Neural cell (in vitro differentiated cells): Measurements from ENCODE around the gene BSX. TPM values are rescaled to one million over a fixed set of nuclear protein-coding genes. Genes with fewer than 3 reads are reported as not detected.

Experiments used
- H2AFZ ChIP-seq: fragments of 200-600, 300-800 bp; sonication (generic), shearing (Covaris generic); 2 replicates; pipeline ENCODE4 v1.6.0; 2014; ENCODE audit warnings: low read depth, mild to moderate bottlenecking, antibody characterized with exemption, low read length, moderate library complexity
- H3F3A ChIP-seq: fragments of 200-600 bp; shearing (Covaris generic); 2 replicates; pipeline ENCODE4 v1.6.1; 2016; ENCODE audit warnings: mild to moderate bottlenecking, moderate library complexity, mixed read lengths, antibody characterized with exemption, low read length; ENCODE audit not compliant: insufficient read depth, poor library complexity, severe bottlenecking
- H3K27ac ChIP-seq: fragments of 200-600, 300-800 bp; sonication (generic), shearing (Covaris generic); 2 replicates; pipeline ENCODE4 v1.5.1; 2014; ENCODE audit warnings: mild to moderate bottlenecking, low read length, moderate library complexity
- H3K27me3 ChIP-seq: fragments of 300-800, 200-600 bp; sonication (generic), shearing (Covaris generic); 2 replicates; pipeline ENCODE4 v1.6.0; 2014; ENCODE audit warnings: mild to moderate bottlenecking, low read depth, low read length, moderate library complexity; ENCODE audit not compliant: insufficient read depth
- H3K36me3 ChIP-seq: fragments of 300-800, 200-600 bp; sonication (generic), shearing (Covaris generic); 2 replicates; pipeline ENCODE4 v1.5.1; 2014; ENCODE audit warnings: mild to moderate bottlenecking, antibody characterized with exemption, low read length, moderate library complexity; ENCODE audit not compliant: insufficient read depth
- H3K4me2 ChIP-seq: fragments of 300-800, 200-600 bp; sonication (generic), shearing (Covaris generic); 2 replicates; pipeline ENCODE4 v1.6.0; 2014; ENCODE audit warnings: mild to moderate bottlenecking, low read length
- H3K4me3 ChIP-seq: fragments of 300-800, 200-600 bp; sonication (generic), shearing (Covaris generic); 2 replicates; pipeline ENCODE4 v1.5.1; 2014; ENCODE audit warnings: mild to moderate bottlenecking, low read length, moderate library complexity
- H3K79me2 ChIP-seq: fragments of 200-600 bp; shearing (Covaris generic); replicated peaks from 2 replicates; pipeline ENCODE4 v1.6.0; 2014; ENCODE audit warnings: mild to moderate bottlenecking, low read length, moderate library complexity; ENCODE audit not compliant: insufficient read depth
- H3K9ac ChIP-seq: fragments of 300-800, 200-600 bp; sonication (generic), shearing (Covaris generic); 2 replicates; pipeline ENCODE4 v1.6.1; 2016; ENCODE audit warnings: mild to moderate bottlenecking, low read length, mixed read lengths
- H3K9me2 ChIP-seq: fragments of 200-600 bp; shearing (Covaris generic); 2 replicates; pipeline ENCODE4 v1.6.1; 2016; ENCODE audit warnings: mild to moderate bottlenecking, low read length, mixed read lengths; ENCODE audit not compliant: insufficient read depth
- H3K9me3 ChIP-seq: fragments of 200-600, 300-800 bp; sonication (generic), shearing (Covaris generic); 2 replicates; pipeline ENCODE4 v1.6.1; 2016; ENCODE audit warnings: mild to moderate bottlenecking, mixed run types, low read length, moderate library complexity, mixed read lengths
- H4K20me1 ChIP-seq: fragments of 200-600 bp; shearing (Covaris generic); 2 replicates; pipeline ENCODE4 v1.6.1; 2016; ENCODE audit warnings: mild to moderate bottlenecking, mixed run types; ENCODE audit not compliant: insufficient read depth
- CTCF ChIP-seq: fragments of 450-650 bp; IDR thresholded peaks from 2 replicates; pipeline ENCODE4 v1.5.1; 2014; ENCODE audit warnings: antibody characterized with exemption, mild to moderate bottlenecking, moderate library complexity; ENCODE audit not compliant: poor library complexity, severe bottlenecking
- EP300 ChIP-seq: fragments of 450-650 bp; conservative IDR thresholded peaks from 2 replicates; pipeline ENCODE4 v1.6.1; 2014; ENCODE audit warnings: antibody characterized with exemption, mild to moderate bottlenecking, moderate library complexity; ENCODE audit not compliant: poor library complexity, severe bottlenecking
- EZH2 ChIP-seq: fragments of 200-600, 300-800 bp; shearing (Covaris generic), sonication (generic); IDR thresholded peaks from 2 replicates; pipeline ENCODE4 v1.6.1; 2014; ENCODE audit warnings: antibody characterized with exemption, low read length, borderline replicate concordance, mild to moderate bottlenecking; ENCODE audit not compliant: insufficient read depth, poor library complexity, severe bottlenecking
- MXI1 ChIP-seq: fragments of 450-650 bp; conservative IDR thresholded peaks from 2 replicates; pipeline ENCODE4 v1.6.1; 2014; ENCODE audit warnings: antibody characterized with exemption, mild to moderate bottlenecking; ENCODE audit not compliant: poor library complexity, severe bottlenecking
- POLR2AphosphoS5 ChIP-seq: IDR thresholded peaks from 2 replicates; pipeline ENCODE4 v1.6.1; 2012
- RAD21 ChIP-seq: fragments of 450-650 bp; conservative IDR thresholded peaks from 2 replicates; pipeline ENCODE4 v1.6.1; 2014; ENCODE audit warnings: antibody characterized with exemption, mild to moderate bottlenecking, moderate library complexity
- REST ChIP-seq: IDR thresholded peaks from 2 replicates; pipeline ENCODE4 v1.6.1; 2012; ENCODE audit warnings: borderline replicate concordance
- SMC3 ChIP-seq: fragments of 450-650 bp; conservative IDR thresholded peaks from 2 replicates; pipeline ENCODE4 v1.6.1; 2014; ENCODE audit warnings: antibody characterized with exemption, mild to moderate bottlenecking, moderate library complexity; ENCODE audit not compliant: poor library complexity
- TAF1 ChIP-seq: IDR thresholded peaks from 2 replicates; pipeline ENCODE4 v1.6.1; 2012; ENCODE audit warnings: low read depth
- polyA plus RNA-seq: library from polyadenylated mRNA; depleted of rRNA; stranded (reverse); fragments of >200 nt; gene quantifications from 2 replicates; pipeline ENCODE4 v1.2.3, GENCODE V29; 2014

The BSX gene
- polyA plus RNA-seq, 1 donor from 2014 or later: not detected

GRCh38 chr11:122998727-122999366, 17.2 kb upstream of the BSX start:
- H4K20me1 ChIP-seq: no peaks in the 10 kb centered on the region
- no peaks in the 10 kb centered on the region for H3K27me3 ChIP-seq
- TF ChIP-seq SMC3 (no peak), REST (no peak), RAD21 (no peak), EZH2 (no peak), MXI1 (no peak), POLR2AphosphoS5 (no peak), EP300 (no peak), CTCF (no peak), TAF1 (no peak)
- no peak overlapping the region for H3K4me3 ChIP-seq
- no peak overlapping the region for H3K4me2 ChIP-seq
- no peaks in the 10 kb centered on the region for H3K79me2 ChIP-seq
- no peak overlapping the region for H3K9ac ChIP-seq
- H2AFZ ChIP-seq: no peak overlapping the region
- H3K27ac ChIP-seq: no peak overlapping the region
- H3K36me3 ChIP-seq: no peaks in the 10 kb centered on the region
- no peaks in the 10 kb centered on the region for H3K9me3 ChIP-seq
- H3K9me2 ChIP-seq: no peaks in the 10 kb centered on the region
- H3F3A ChIP-seq: no peaks in the 10 kb centered on the region

- no peaks in the 10 kb centered on the region for H3K9me2 ChIP-seq
- no peaks in the 10 kb centered on the region for H3K27me3 ChIP-seq
- no peak overlapping the region for H3K4me2 ChIP-seq
- H3F3A ChIP-seq: no peaks in the 10 kb centered on the region
- H3K36me3 ChIP-seq: no peaks in the 10 kb centered on the region
- no peak overlapping the region for H3K27ac ChIP-seq
- H3K79me2 ChIP-seq: no peaks in the 10 kb centered on the region
- no peak overlapping the region for H3K9ac ChIP-seq
- TF ChIP-seq RAD21: no peak
- TF ChIP-seq POLR2AphosphoS5: no peak
- no peak for TF ChIP-seq REST
- TF ChIP-seq TAF1: no peak
- no peak for TF ChIP-seq SMC3
- TF ChIP-seq EP300: no peak
- no peak for TF ChIP-seq CTCF
- TF ChIP-seq MXI1: no peak
- TF ChIP-seq EZH2: no peak
- no peak overlapping the region for H3K4me3 ChIP-seq
- H4K20me1 ChIP-seq: no peaks in the 10 kb centered on the region
- no peak overlapping the region for H2AFZ ChIP-seq
- no peaks in the 10 kb centered on the region for H3K9me3 ChIP-seq
Measured at GRCh38 chr11:122995526-122995925, 13.9 kb upstream of the BSX start.
